Right lobe of liver (tissue), 6 donors: ENCODE results near the gene SULT4A1. TPM values are rescaled to one million over a fixed set of nuclear protein-coding genes. Genes with fewer than 3 reads are reported as not detected.

Experiments
- ATAC-seq, 4 donors: fragments of 200-7000 bp; cut with Tn5 transposase; one replicate each; pipeline ENCODE4 v1.9.1; 2020; ENCODE audit warnings: mild to moderate bottlenecking in 4 of 4, moderate library complexity in 4 of 4
- DNase-seq, 3 donors: peaks; one replicate each; pipeline ENCODE4 v3.0.0-alpha.2; 2020
- H3K27ac ChIP-seq, 3 donors: fragments of 200-600 bp; one replicate each; pipeline ENCODE4 v1.8.0; 2022
- H3K27me3 ChIP-seq, 2 donors: fragments of 200-600 bp; one replicate each; pipeline ENCODE4 v1.8.0; 2022
- H3K36me3 ChIP-seq, 4 donors: fragments of 200-600 bp; sonication (generic) in 1 of 4; one replicate each; pipeline versions ENCODE4 v1.5.1 to v1.8.0; 2017 to 2022; ENCODE audit warnings: control low read depth in 1 of 4
- H3K4me1 ChIP-seq, 4 donors: fragments of 200-600 bp; sonication (generic) in 1 of 4; one replicate each; pipeline versions ENCODE4 v1.5.1 to v1.8.0; 2017 to 2022; ENCODE audit warnings: control low read depth in 1 of 4
- H3K4me3 ChIP-seq, 3 donors: fragments of 200-600 bp; one replicate each; pipeline ENCODE4 v1.8.0; 2022
- H3K9me3 ChIP-seq, 4 donors: fragments of 200-600 bp; sonication (generic) in 1 of 4; one replicate each; pipeline versions ENCODE4 v1.5.1 to v1.8.0; 2017 to 2022; ENCODE audit warnings: control low read depth in 1 of 4
- CTCF ChIP-seq, 4 donors: fragments of 200-600 bp in 3 of 4; fragments of 450-650 bp in 1 of 4; IDR thresholded peaks; one replicate each; pipeline versions ENCODE4 v1.5.1 to v1.8.0; 2016 to 2022; ENCODE audit warnings: antibody characterized with exemption in 4 of 4, mild to moderate bottlenecking in 2 of 4
- POLR2A ChIP-seq: fragments of 450-650 bp; IDR thresholded peaks from one replicate; pipeline ENCODE4 v1.6.1; 2017; ENCODE audit warnings: antibody characterized with exemption, mild to moderate bottlenecking
- WGBS: methylation state at CpG from one replicate; pipeline ENCODE4 v1.1.6; 2018; ENCODE audit warnings: low coverage, low lambda C conversion rate; ENCODE audit not compliant: insufficient coverage; ENCODE audit errors: missing lambda C conversion rate; 5-methylcytosine and 5-hydroxymethylcytosine counted together
- intact Hi-C, 2 donors: fragments of 100-400 bp; cut with DNase I; formaldehyde crosslinking; loops; one replicate each; pipeline versions ENCODE4 v1.11.2 to v1.14.1; 2022
- small RNA-seq, 2 experiments: library from RNA; depleted of rRNA; stranded (forward); fragments of <200 nt; gene quantifications; one replicate each; pipeline ENCODE3, GENCODE V24; 2016
- total RNA-seq, 6 experiments: library from RNA; depleted of rRNA in 2 of 6; stranded (reverse); fragments of >200 nt in 2 of 6; fragmentation: NEBNext Ultra II Directional in 3 of 6; extraction: Animal tissue kit (Norgen Biotek cat#: 25700) in 3 of 6; gene quantifications; one replicate each; pipeline versions ENCODE4 v1.1.0 to v1.2.4, GENCODE V29; 2016 to 2023
- donor health status: DM: no; HTN: yes; CAD: no.
- donor health status: DM: no; HTN: no; CAD: no.
- donor health status: DM: no; HTN: no; CAD: no.
- donor health status: DM: no; HTN: yes; CAD: no.
- donor health status: DM: no; HTN: yes; CAD: no.

SULT4A1 gene
- total RNA-seq, 6 experiments from 2014 or later = 0.09 to 0.20 (median 0.15) TPM; not detected in 2

DNA sequence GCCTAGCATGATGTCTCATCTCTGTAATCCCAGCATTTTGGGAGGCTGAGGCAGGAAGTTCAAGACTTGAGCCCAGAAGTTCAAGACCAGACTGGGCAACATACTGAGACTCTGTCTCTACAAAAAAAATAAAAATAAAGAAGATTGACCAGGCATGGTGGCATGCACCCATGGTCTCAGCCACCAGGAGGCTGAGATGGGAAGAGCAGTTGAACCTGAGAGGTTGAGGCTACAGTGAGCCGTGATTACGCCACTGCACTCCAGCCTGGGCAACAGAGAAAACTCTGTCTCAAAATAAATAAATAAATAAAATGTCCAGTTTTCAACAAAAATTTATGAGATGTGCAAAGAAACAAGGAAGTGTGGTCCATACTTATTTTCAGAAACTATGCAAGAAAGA is 78.5 kb downstream of the SULT4A1 start:
- DNase-seq = no peak
- no peak for ATAC-seq
- Histone ChIP-seq H3K27me3 (no peaks in the 10 kb centered on the region), H3K27ac (no peak overlapping the region), H3K9me3 (no peaks in the 10 kb centered on the region), H3K4me1 (no peaks in the 10 kb centered on the region), H3K36me3 (no peaks in the 10 kb centered on the region), H3K4me3 (no peak overlapping the region)
- intact Hi-C loops = no loop called here
- no peak for TF ChIP-seq CTCF (IDR thresholded peaks at IDR 0.05)
- 86% methylated on average over 2 of the region's 2 CpGs for WGBS

DNA sequence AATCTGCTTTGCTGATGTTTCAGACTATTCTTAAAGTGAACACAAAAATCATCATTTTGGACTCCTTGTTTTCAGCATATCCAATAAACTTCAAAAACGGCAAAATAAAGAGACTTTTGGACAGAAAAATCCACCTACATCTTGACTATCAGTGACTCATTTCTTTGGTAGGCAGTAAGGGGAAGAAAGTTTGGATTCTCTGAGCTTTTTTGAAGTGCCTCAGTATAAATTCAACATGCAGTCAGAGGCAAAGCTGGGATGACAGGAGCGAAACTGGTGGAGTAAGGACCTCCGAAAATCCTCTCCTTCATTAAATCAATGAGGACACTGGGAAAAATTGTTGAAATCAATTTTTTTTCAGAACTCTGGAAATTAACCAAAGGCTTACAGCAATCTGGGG is 79.9 kb downstream of the SULT4A1 start:
- DNase-seq = no peak
- ATAC-seq = no peak
- Histone ChIP-seq H3K4me3 (no peak overlapping the region), H3K36me3 (no peaks in the 10 kb centered on the region), H3K4me1 (no peaks in the 10 kb centered on the region), H3K27ac (no peak overlapping the region), H3K9me3 (no peaks in the 10 kb centered on the region), H3K27me3 (no peaks in the 10 kb centered on the region)
- TF ChIP-seq CTCF (IDR thresholded peaks at IDR 0.05) = no peak
- TF ChIP-seq POLR2A = no peak
- intact Hi-C loops = no loop called here
- 84% methylated on average over 3 of the region's 3 CpGs for WGBS

DNA sequence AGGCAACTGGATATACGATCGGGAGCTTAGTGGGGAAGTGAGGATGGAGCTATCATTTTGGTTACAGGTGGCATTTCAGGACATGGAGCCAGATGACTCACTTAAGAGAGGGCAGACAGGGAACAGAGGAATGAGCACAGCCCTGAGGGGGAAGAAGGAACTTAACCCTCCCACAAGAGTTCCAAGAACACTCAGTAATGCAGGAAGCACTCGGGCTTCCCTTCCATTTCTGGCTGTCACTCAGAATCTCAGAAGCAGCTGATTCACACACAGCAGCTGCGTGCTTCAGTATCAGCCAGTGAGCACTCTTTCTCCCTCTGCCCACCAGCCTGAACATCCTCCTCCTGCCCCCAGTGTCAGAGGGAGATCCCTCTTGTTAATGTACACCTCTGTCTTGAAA is 85.0 kb downstream of the SULT4A1 start:
- no peak overlapping the region for H3K4me3 ChIP-seq
- ATAC-seq (no peak), DNase-seq (no peak)
- WGBS = 56% methylated on average over 4 of the region's 4 CpGs
- no peaks in the 10 kb centered on the region for H3K36me3 ChIP-seq
- H3K27ac ChIP-seq = no peak overlapping the region
- H3K27me3 ChIP-seq = no peaks in the 10 kb centered on the region
- no peaks in the 10 kb centered on the region for H3K4me1 ChIP-seq
- intact Hi-C loops = no loop called here
- no peak for TF ChIP-seq POLR2A
- no peak for TF ChIP-seq CTCF (IDR thresholded peaks at IDR 0.05)
- H3K9me3 ChIP-seq = no peaks in the 10 kb centered on the region

DNA sequence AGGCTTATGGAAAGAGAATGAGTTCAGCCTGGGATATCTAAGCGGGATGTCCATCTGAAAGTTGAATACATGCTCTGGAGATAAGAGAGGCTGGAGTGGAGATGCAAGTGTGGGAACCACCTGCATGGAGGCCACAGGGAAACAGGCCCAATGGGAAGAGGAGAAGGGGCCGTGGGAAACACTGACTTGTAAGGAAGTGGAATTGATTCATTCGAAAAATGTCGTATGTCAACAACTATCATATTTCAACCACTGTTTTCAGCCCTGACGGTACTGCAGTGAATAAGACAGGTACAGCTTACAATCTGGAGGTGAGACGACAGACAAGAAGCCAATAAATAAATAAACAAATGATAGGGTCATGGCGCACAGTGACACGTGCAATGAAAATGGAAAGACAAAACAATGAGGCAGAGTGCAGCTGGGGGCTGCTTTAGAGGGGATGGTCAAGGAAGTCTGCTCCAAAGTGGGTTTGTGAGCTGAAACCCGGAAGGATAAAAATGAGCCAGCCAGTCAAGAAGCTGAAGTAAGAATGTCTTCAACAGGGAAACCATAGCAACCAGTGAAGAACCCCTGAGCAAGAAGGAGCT is 86.1 kb downstream of the SULT4A1 start:
- Histone ChIP-seq H3K4me3 (no peak overlapping the region), H3K27me3 (no peaks in the 10 kb centered on the region), H3K27ac (no peak overlapping the region), H3K9me3 (no peaks in the 10 kb centered on the region), H3K4me1 (no peaks in the 10 kb centered on the region), H3K36me3 (no peaks in the 10 kb centered on the region)
- 82% methylated on average over 8 of the region's 9 CpGs for WGBS
- no peak for DNase-seq
- intact Hi-C loops = no loop called here
- TF ChIP-seq POLR2A (no peak), CTCF (IDR thresholded peaks at IDR 0.05) (no peak)
- no peak for ATAC-seq

Small RNAs within 50 kb of the gene (small RNA-seq; reads per million reads assigned to genes)
- 0 reads per million in 2 experiments for gene HMGN2P9

Other genes starting within 250 kb of the SULT4A1 start
- gene EFCAB6, start 50.2 kb downstream of the SULT4A1 start, total RNA-seq = 1 to 10 TPM in 2 of 6 experiments, under 1 TPM in 4; 0.29 to 1.5 (median 0.93) TPM
- gene PNPLA5, start 29.5 kb upstream of the SULT4A1 start, total RNA-seq = 1 to 10 TPM in 1 of 6 experiments, not detected in 5; 2.8 TPM
- 10 to 100 TPM; 17.5 to 66.8 (median 60.3) TPM for gene PNPLA3, start 61.3 kb upstream of the SULT4A1 start, total RNA-seq
- 10 to 100 TPM; 17.5 to 39.5 (median 21.0) TPM for gene SAMM50, start 92.9 kb upstream of the SULT4A1 start, total RNA-seq
- gene PARVB, start 161.8 kb upstream of the SULT4A1 start, total RNA-seq = 10 to 100 TPM; 14.2 to 21.3 (median 15.2) TPM